OCI-LY1 (cell line): Measurements from ENCODE around the gene KLHL29.

Experiments used
- H2AFZ ChIP-seq: fragments of 200-600 bp; sonication (generic), shearing (Covaris generic); 2 replicates; pipeline ENCODE4 v1.6.0; 2014; ENCODE audit warnings: antibody characterized with exemption, mild to moderate bottlenecking, low read length
- H3F3A ChIP-seq: fragments of 200-600 bp; sonication (generic), shearing (Covaris generic); 2 replicates; pipeline ENCODE4 v1.6.0; 2014; ENCODE audit warnings: mild to moderate bottlenecking, antibody characterized with exemption, low read length, moderate library complexity; ENCODE audit not compliant: insufficient read depth
- H3K27ac ChIP-seq: fragments of 200-600 bp; sonication (generic); 2 replicates; pipeline ENCODE4 v1.5.1; 2014; ENCODE audit warnings: low read length, mixed run types, mild to moderate bottlenecking, low read depth; ENCODE audit not compliant: poor library complexity, severe bottlenecking
- H3K27me3 ChIP-seq: fragments of 200-600 bp; sonication (generic); 2 replicates; pipeline ENCODE4 v1.6.0; 2014; ENCODE audit warnings: antibody characterized with exemption, mild to moderate bottlenecking, low read length, moderate library complexity; ENCODE audit not compliant: insufficient read depth
- H3K36me3 ChIP-seq: fragments of 200-600 bp; sonication (generic); 2 replicates; pipeline ENCODE4 v1.6.1; 2014; ENCODE audit warnings: mild to moderate bottlenecking, antibody characterized with exemption, low read length, moderate library complexity, mixed read lengths; ENCODE audit not compliant: insufficient read depth
- H3K4me1 ChIP-seq: fragments of 200-600 bp; sonication (generic); 2 replicates; pipeline ENCODE4 v1.5.1; 2014; ENCODE audit warnings: mild to moderate bottlenecking, low read length, moderate library complexity; ENCODE audit not compliant: insufficient read depth, severe bottlenecking
- H3K4me2 ChIP-seq: fragments of 200-600 bp; sonication (generic), shearing (Covaris generic); 2 replicates; pipeline ENCODE4 v1.6.1; 2014; ENCODE audit warnings: low read length
- H3K4me3 ChIP-seq: fragments of 200-600 bp; sonication (generic); 2 replicates; pipeline ENCODE4 v1.5.1; 2014; ENCODE audit warnings: low read length, low read depth, mild to moderate bottlenecking, mixed read lengths; ENCODE audit not compliant: poor library complexity, severe bottlenecking
- H3K79me2 ChIP-seq: fragments of 200-600 bp; shearing (Covaris generic); 2 replicates; pipeline ENCODE4 v1.6.1; 2016; ENCODE audit warnings: mixed run types, low read length, mixed read lengths; ENCODE audit not compliant: insufficient read depth
- H3K9ac ChIP-seq: fragments of 200-600 bp; sonication (generic), shearing (Covaris generic); 2 replicates; pipeline ENCODE4 v1.6.1; 2014; ENCODE audit warnings: mild to moderate bottlenecking, low read length, mixed read lengths
- H3K9me2 ChIP-seq: fragments of 200-600 bp; sonication (generic), shearing (Covaris generic); 2 replicates; pipeline ENCODE4 v1.6.1; 2014; ENCODE audit warnings: low read depth, mild to moderate bottlenecking, low read length, mixed read lengths
- H3K9me3 ChIP-seq: fragments of 200-600 bp; shearing (Covaris generic); 2 replicates; pipeline ENCODE4 v1.6.1; 2014; ENCODE audit warnings: low read length, mixed read lengths
- H4K20me1 ChIP-seq: fragments of 200-600 bp; sonication (generic), shearing (Covaris generic); 2 replicates; pipeline ENCODE4 v1.6.0; 2016; ENCODE audit warnings: mild to moderate bottlenecking, low read length; ENCODE audit not compliant: insufficient read depth
- EZH2 ChIP-seq: fragments of 200-600 bp; sonication (generic), shearing (Covaris generic); IDR thresholded peaks from 2 replicates; pipeline ENCODE4 v1.8.0; 2017; ENCODE audit warnings: borderline replicate concordance, mixed run types, mild to moderate bottlenecking, antibody characterized with exemption, low read length, moderate library complexity, mixed read lengths
- TF ChIP-seq, protein P1 (sequence below): fragments of 200-600 bp; sonication (generic), shearing (Covaris generic); IDR thresholded peaks from 2 replicates; pipeline ENCODE4 v1.5.1; 2017; ENCODE audit warnings: mild to moderate bottlenecking, antibody characterized with exemption, low read length, moderate library complexity, mixed read lengths

KLHL29 gene

DNA sequence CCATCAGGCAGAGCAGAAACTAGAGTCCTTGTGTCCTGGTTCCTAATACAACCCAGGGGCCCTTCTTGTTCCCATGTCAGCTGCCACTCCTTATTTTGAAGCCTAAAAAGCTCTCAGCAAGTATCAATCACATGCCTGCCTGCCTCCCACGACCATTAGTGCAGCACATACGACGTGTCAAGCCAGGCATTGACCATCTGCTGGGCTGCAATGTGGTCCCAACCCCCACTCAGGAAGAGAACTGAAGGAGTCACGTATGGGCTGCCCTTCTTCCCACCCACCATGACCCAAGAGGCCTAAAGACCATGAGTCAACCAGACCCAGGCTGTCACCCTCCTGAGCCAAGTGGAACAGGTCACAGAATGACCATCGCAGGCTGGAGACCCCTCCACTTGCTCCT lies 98.8 kb downstream of the KLHL29 start:
- Histone ChIP-seq H3F3A (no peaks in the 10 kb centered on the region), H3K4me3 (no peak overlapping the region), H3K9me3 (no peaks in the 10 kb centered on the region), H3K36me3 (no peaks in the 10 kb centered on the region), H3K4me1 (no peaks in the 10 kb centered on the region), H3K79me2 (no peaks in the 10 kb centered on the region), H3K9me2 (no peaks in the 10 kb centered on the region), H3K9ac (no peak overlapping the region), H3K27me3 (0 out of 2 replicates have a peak, but pooled peaks cover 3% of the 10 kb centered on the region), H3K27ac (no peak overlapping the region), H3K4me2 (no peak overlapping the region), H4K20me1 (no peaks in the 10 kb centered on the region), H2AFZ (no peak overlapping the region)
- TF ChIP-seq, protein P1, sequence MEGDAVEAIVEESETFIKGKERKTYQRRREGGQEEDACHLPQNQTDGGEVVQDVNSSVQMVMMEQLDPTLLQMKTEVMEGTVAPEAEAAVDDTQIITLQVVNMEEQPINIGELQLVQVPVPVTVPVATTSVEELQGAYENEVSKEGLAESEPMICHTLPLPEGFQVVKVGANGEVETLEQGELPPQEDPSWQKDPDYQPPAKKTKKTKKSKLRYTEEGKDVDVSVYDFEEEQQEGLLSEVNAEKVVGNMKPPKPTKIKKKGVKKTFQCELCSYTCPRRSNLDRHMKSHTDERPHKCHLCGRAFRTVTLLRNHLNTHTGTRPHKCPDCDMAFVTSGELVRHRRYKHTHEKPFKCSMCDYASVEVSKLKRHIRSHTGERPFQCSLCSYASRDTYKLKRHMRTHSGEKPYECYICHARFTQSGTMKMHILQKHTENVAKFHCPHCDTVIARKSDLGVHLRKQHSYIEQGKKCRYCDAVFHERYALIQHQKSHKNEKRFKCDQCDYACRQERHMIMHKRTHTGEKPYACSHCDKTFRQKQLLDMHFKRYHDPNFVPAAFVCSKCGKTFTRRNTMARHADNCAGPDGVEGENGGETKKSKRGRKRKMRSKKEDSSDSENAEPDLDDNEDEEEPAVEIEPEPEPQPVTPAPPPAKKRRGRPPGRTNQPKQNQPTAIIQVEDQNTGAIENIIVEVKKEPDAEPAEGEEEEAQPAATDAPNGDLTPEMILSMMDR, result no peak
- no peak for TF ChIP-seq EZH2

DNA sequence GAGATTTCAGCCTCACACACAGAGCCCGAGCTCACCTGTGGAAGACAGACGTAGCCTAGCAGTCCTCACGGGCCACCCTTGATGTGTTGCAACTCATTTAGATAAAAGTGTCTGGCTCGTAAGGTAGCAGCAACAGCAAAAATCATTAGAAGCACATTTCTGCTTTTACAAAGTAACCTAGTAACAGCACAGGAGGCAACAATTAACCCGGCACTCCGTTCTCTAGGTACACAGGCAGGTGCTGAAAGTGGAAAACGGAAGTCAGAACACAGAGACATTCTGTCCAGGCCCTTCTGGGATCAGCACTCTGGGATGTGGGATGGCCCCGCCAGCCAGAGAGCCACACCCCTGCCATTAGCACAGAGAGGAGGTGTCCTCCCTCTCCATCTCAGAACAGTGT lies 99.3 kb downstream of the KLHL29 start:
- no peaks in the 10 kb centered on the region for H3K36me3 ChIP-seq
- no peaks in the 10 kb centered on the region for H3K9me3 ChIP-seq
- no peak overlapping the region for H3K4me2 ChIP-seq
- H3K9me2 ChIP-seq, result no peaks in the 10 kb centered on the region
- H3K9ac ChIP-seq, result no peak overlapping the region
- no peaks in the 10 kb centered on the region for H3K4me1 ChIP-seq
- no peaks in the 10 kb centered on the region for H4K20me1 ChIP-seq
- no peaks in the 10 kb centered on the region for H3K79me2 ChIP-seq
- no peaks in the 10 kb centered on the region for H3F3A ChIP-seq
- H3K27ac ChIP-seq, result no peak overlapping the region
- TF ChIP-seq EZH2, result no peak
- TF ChIP-seq, protein P1, result no peak
- 0 out of 2 replicates have a peak, but pooled peaks cover 3% of the 10 kb centered on the region for H3K27me3 ChIP-seq
- H3K4me3 ChIP-seq, result no peak overlapping the region
- H2AFZ ChIP-seq, result no peak overlapping the region

DNA sequence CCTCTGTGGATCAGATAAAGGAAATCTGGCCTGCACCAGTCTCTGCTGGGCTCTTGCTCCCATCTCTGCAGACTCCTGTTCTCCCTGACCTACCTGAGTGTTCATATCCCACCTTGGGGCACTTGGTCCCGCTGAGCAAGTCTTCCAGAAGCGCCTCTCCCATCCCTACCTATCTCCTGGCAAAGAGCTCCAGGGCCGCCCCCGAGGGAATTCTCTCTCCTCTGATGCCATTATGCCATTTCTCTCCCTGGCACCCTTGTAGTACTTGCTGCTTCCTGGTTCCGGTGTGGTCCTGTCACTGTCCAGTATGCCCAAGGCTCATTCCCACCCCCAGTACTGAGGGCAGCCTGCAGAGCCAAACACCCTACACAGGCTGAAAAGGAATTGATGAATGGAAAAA lies 99.8 kb downstream of the KLHL29 start:
- no peaks in the 10 kb centered on the region for H3K36me3 ChIP-seq
- H3K9me3 ChIP-seq, result no peaks in the 10 kb centered on the region
- no peak overlapping the region for H3K9ac ChIP-seq
- no peak for TF ChIP-seq EZH2
- TF ChIP-seq, protein P1, result no peak
- H3K79me2 ChIP-seq, result no peaks in the 10 kb centered on the region
- no peaks in the 10 kb centered on the region for H3K4me1 ChIP-seq
- no peaks in the 10 kb centered on the region for H3K9me2 ChIP-seq
- no peak overlapping the region for H3K4me2 ChIP-seq
- no peaks in the 10 kb centered on the region for H3F3A ChIP-seq
- 0 out of 2 replicates have a peak, but pooled peaks cover 3% of the 10 kb centered on the region for H3K27me3 ChIP-seq
- H4K20me1 ChIP-seq, result no peaks in the 10 kb centered on the region
- no peak overlapping the region for H2AFZ ChIP-seq
- H3K4me3 ChIP-seq, result no peak overlapping the region
- H3K27ac ChIP-seq, result no peak overlapping the region
